ENCODE data around the gene NBAS.

- no peak for TF ChIP-seq POLR2A (IDR thresholded peaks at IDR 0.05; ENCODE audit: low read length)
- no peak for TF ChIP-seq EP300 (IDR thresholded peaks at IDR 0.05)
Observed at GRCh38 chr2:15354596-15355366, 206.4 kb downstream of the NBAS start.

Measured in A549 (cell line).